Common myeloid progenitor, CD34-positive (primary cell): Measurements from ENCODE around the gene DBN1.

Source experiments
- CTCF ChIA-PET: fragments of 350-600 bp; sonication (Branson Sonifier 250); formaldehyde crosslinking; loops from one replicate; lab custom pipeline; 2021; ENCODE audit warnings: antibody characterized with exemption; lab: Charles Lee
- POLR2A ChIA-PET: fragments of 350-600 bp; sonication (Branson Sonifier 250); formaldehyde crosslinking; loops from one replicate; lab custom pipeline; 2021; ENCODE audit warnings: antibody characterized with exemption; lab: Charles Lee
- DNase-seq, 3 donors: peaks; one replicate each; pipeline versions ENCODE4 v3.0.0 to v3.0.0-alpha.2; 2013
- H3K27ac ChIP-seq, 2 experiments: 1 replicate in 1 of 2; 2 replicates in 1 of 2; pipeline ENCODE4 v1.7.0; 2013; ENCODE audit warnings: inconsistent platforms in 2 of 2, low read length in 2 of 2, mild to moderate bottlenecking in 2 of 2, low read depth in 1 of 2, moderate library complexity in 1 of 2; ENCODE audit not compliant: severe bottlenecking in 2 of 2, insufficient read depth in 1 of 2, poor library complexity in 1 of 2
- H3K27me3 ChIP-seq, 5 experiments: replicated peaks in 2 of 5; 1 replicate in 3 of 5; 2 replicates in 2 of 5; pipeline versions ENCODE4 v1.6.1 to v1.7.0; 2013; ENCODE audit warnings: low read length in 4 of 5, mild to moderate bottlenecking in 2 of 5, moderate library complexity in 2 of 5, inconsistent platforms in 1 of 5; ENCODE audit not compliant: insufficient read depth in 5 of 5, control insufficient read depth in 4 of 5
- H3K36me3 ChIP-seq, 4 experiments: 1 replicate in 2 of 4; 2 replicates in 2 of 4; pipeline versions ENCODE4 v1.6.1 to v1.7.0; 2013; ENCODE audit warnings: low read length in 3 of 4, control low read depth in 1 of 4, mild to moderate bottlenecking in 1 of 4; ENCODE audit not compliant: control insufficient read depth in 4 of 4, insufficient read depth in 4 of 4
- H3K4me1 ChIP-seq, 4 experiments: 1 replicate in 3 of 4; 2 replicates in 1 of 4; pipeline versions ENCODE4 v1.6.1 to v1.7.1; 2013; ENCODE audit warnings: low read length in 3 of 4, mild to moderate bottlenecking in 3 of 4, control low read depth in 1 of 4, inconsistent platforms in 1 of 4, moderate library complexity in 1 of 4; ENCODE audit not compliant: control insufficient read depth in 4 of 4, insufficient read depth in 4 of 4; ENCODE audit errors: control extremely low read depth in 1 of 4
- H3K4me3 ChIP-seq, 7 experiments: 1 replicate in 4 of 7; 2 replicates in 3 of 7; pipeline versions ENCODE4 v1.5.1 to v1.7.0; 2013; ENCODE audit warnings: mild to moderate bottlenecking in 7 of 7, low read length in 6 of 7, moderate library complexity in 6 of 7, inconsistent platforms in 2 of 7, low read depth in 2 of 7, control low read depth in 1 of 7; ENCODE audit not compliant: insufficient read depth in 4 of 7, control insufficient read depth in 1 of 7; ENCODE audit errors: extremely low read depth in 1 of 7
- H3K9me3 ChIP-seq, 5 experiments: 1 replicate in 4 of 5; 2 replicates in 1 of 5; pipeline versions ENCODE4 v1.6.1 to v1.7.1; 2013; ENCODE audit warnings: low read length in 4 of 5, mild to moderate bottlenecking in 2 of 5, inconsistent platforms in 1 of 5, low read depth in 1 of 5, moderate library complexity in 1 of 5; ENCODE audit not compliant: control insufficient read depth in 4 of 5, insufficient read depth in 2 of 5; ENCODE audit errors: control extremely low read depth in 1 of 5
- WGBS: methylation state at CpG from one replicate; pipeline ENCODE4 v1.1.5; 2013; ENCODE audit not compliant: insufficient coverage; 5-methylcytosine and 5-hydroxymethylcytosine counted together

Gene DBN1

DNA sequence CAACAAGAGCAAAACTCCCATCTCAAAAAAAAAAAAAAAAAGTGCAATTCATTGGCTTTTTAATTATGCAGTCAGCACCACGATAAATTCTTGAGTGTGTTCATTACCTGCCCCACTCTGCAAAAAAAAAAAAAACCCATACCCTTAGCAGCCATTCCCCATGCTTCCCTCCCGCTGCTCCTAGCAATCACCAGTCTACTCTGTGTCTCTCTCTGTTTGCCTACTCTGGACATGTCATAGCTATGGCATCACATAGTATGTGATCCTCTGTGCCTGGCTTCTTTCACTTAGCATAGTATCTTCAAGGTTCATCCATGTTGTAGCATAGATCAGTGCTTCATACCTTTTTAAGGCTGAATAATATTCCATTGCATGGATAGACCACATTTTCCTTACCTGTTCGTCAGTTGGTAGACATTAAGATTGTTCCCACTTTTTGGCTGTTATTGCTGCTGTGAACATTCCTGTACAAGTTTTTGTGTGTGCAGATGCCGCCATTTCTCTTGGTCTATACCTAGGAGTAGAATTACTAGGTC, 33.8 kb downstream of the DBN1 start:
- CTCF ChIA-PET = interaction anchor here (0.8 to 26.2 kb wide), 5 partner anchors 11 to 49 kb away, joined by 3 to 509 read pairs (median 104); partner anchors contain the start of genes F12, GRK6 and PFN3

DNA sequence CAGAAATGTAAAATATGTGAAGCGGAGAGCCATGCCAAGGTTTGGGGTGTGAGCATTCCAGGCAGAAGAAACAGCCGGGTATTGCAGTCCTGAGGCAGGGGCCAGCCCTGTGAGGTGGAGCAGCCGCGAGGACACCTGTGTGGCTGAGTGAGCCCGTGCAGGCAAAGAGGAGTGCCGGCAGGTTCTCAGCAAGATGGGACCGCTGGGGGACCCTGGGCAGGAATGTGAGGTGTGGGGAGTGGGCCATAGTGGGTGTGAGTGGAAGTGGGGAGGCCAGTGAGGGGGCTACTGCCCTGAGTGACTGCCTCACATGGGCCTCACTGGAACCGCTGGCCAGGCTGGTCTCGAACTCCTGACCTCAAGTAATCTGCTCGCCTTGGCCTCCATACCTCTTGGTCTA, 35.0 kb downstream of the DBN1 start:
- Histone ChIP-seq H3K4me3 (no peak overlapping the region), H3K4me1 (no peaks in the 10 kb centered on the region), H3K27ac (no peak overlapping the region), H3K36me3 (peaks cover 19 to 94% (median 77%) of the 10 kb centered on the region in 4 experiments), H3K9me3 (no peaks in the 10 kb centered on the region), H3K27me3 (no peaks in the 10 kb centered on the region)
- 96% methylated on average over 8 of the region's 10 CpGs for whole genome bisulfite sequencing
- ChIA-PET CTCF (interaction anchor here (12.1 to 26.2 kb wide), 3 partner anchors 15 to 35 kb away, joined by 104 to 509 read pairs (median 387); partner anchors contain the start of genes F12, GRK6 and PFN3), POLR2A (interaction anchor here (2.6 kb wide), 1 partner anchor 9 kb away, joined by 8 read pairs; no protein-coding TSS in a partner anchor)
- DNase-seq = no peak

More for the DNA sequence above, 33.8 kb downstream of the DBN1 start:
- Histone ChIP-seq H3K36me3 (peaks cover 19 to 87% (median 67%) of the 10 kb centered on the region in 4 experiments), H3K27ac (no peak overlapping the region), H3K27me3 (no peaks in the 10 kb centered on the region), H3K4me1 (peaks cover 0 to 2% (median 0%) of the 10 kb centered on the region in 4 experiments), H3K4me3 (no peak overlapping the region), H3K9me3 (no peaks in the 10 kb centered on the region)
- no peak for DNase-seq
- WGBS = 100% methylated on average over 2 of the region's 4 CpGs
- POLR2A ChIA-PET = interaction anchor here (2.6 kb wide), 1 partner anchor 11 kb away, joined by 8 read pairs; no protein-coding TSS in a partner anchor

DNA sequence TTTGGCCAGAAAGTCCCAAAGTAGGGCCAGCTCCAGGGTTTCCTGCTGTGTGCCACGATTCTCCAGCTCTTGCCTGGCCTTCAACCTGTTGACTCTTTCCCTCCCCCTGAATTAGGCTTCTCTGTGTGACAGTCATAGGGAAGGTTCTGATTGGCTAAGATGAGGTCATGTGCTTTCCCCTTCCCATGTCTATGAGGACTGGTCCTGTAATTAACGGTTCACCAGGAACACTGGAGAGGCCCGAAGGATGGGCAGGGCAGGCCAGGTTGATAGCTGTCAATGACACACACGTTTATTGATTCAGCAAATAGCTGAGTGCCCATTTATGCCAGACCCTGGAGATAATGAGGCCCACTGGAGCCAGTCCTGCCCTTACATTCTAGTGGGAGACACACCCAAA, 35.8 kb downstream of the DBN1 start:
- ChIA-PET POLR2A (interaction anchor here (1.3 kb wide), 1 partner anchor 33 kb away, joined by 4 read pairs; no protein-coding TSS in a partner anchor), CTCF (interaction anchor here (1.1 to 26.2 kb wide), 8 partner anchors 10 to 61 kb away, joined by 3 to 509 read pairs (median 4); partner anchors contain the start of genes F12 and PFN3)
- Histone ChIP-seq H3K4me3 (no peak overlapping the region), H3K36me3 (peaks cover 19 to 94% (median 82%) of the 10 kb centered on the region in 4 experiments), H3K9me3 (no peaks in the 10 kb centered on the region), H3K27ac (no peak overlapping the region), H3K27me3 (no peaks in the 10 kb centered on the region), H3K4me1 (peaks cover 0 to 5% (median 3%) of the 10 kb centered on the region in 4 experiments)
- 91% methylated on average over 4 of the region's 4 CpGs for WGBS
- no peak for DNase-seq

GRCh38 chr5:177435847-177436536, 37.4 kb downstream of the DBN1 start:
- 96% methylated on average over 32 of the region's 37 CpGs for WGBS
- no peaks in the 10 kb centered on the region for H3K27me3 ChIP-seq
- no peak for DNase-seq
- peaks cover 19 to 95% (median 78%) of the 10 kb centered on the region in 4 experiments for H3K36me3 ChIP-seq
- no peak overlapping the region for H3K27ac ChIP-seq
- POLR2A ChIA-PET = no interaction called here
- peaks cover 2 to 21% (median 19%) of the 10 kb centered on the region in 4 experiments for H3K4me1 ChIP-seq
- no peak overlapping the region for H3K4me3 ChIP-seq
- H3K9me3 ChIP-seq = no peaks in the 10 kb centered on the region
- CTCF ChIA-PET = interaction anchor here (1.5 to 26.2 kb wide), 4 partner anchors 12 to 46 kb away, joined by 3 to 509 read pairs (median 54); partner anchors contain the start of genes F12 and PFN3

DNA sequence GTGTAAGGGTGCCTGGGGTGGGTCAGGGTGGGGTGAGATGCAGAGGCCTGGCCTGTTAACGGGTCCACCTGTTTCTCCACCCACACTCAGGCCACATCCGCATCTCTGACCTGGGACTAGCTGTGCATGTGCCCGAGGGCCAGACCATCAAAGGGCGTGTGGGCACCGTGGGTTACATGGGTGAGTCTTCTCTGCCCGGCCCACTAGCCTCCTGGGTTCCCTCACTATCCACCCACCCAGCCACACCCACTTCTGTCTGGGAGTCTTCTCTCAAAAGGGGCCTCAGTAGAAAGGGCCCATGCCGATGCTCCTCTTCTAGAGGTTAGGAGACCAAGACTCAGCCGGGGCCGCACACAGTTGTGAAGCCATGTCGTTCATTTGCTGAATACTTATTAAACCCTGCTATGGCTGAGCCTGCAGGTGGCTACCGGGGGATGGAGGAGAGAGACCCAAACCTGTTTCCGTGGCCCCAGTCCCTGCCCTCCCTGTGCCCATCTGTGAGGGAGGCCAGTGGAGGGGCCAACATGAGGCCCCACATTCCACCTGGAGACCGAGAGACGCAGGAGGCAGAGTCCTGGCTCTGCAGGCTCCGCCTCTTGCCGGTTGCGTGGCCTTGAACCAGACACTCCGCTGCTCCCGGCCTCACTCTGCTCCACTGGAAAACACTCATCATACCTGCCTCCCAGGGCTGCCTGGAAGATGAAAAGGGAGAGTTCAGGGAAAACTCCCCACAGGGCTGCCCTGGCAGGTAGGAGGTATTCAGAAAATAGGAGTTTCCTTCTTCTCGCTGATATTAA, 38.3 kb downstream of the DBN1 start:
- H3K9me3 ChIP-seq = no peaks in the 10 kb centered on the region
- CTCF ChIA-PET = interaction anchor here (23.1 to 23.4 kb wide), 2 partner anchors 13 to 27 kb away, joined by 337 to 387 read pairs; partner anchors contain the start of genes F12, PFN3 and PRR7
- 94% methylated on average over 8 of the region's 20 CpGs for WGBS
- H3K27ac ChIP-seq = no peak overlapping the region
- H3K36me3 ChIP-seq = peaks cover 19 to 95% (median 74%) of the 10 kb centered on the region in 4 experiments
- H3K4me3 ChIP-seq = no peak overlapping the region
- no peak for DNase-seq
- no peaks in the 10 kb centered on the region for H3K27me3 ChIP-seq
- peaks cover 2 to 30% (median 28%) of the 10 kb centered on the region in 4 experiments for H3K4me1 ChIP-seq
- POLR2A ChIA-PET = no interaction called here

- Histone ChIP-seq H3K4me3 (no peak overlapping the region), H3K9me3 (no peaks in the 10 kb centered on the region), H3K27ac (no peak overlapping the region), H3K27me3 (no peaks in the 10 kb centered on the region), H3K4me1 (peaks cover 8 to 37% (median 35%) of the 10 kb centered on the region in 4 experiments), H3K36me3 (peaks cover 19 to 88% (median 69%) of the 10 kb centered on the region in 4 experiments)
- ChIA-PET CTCF (interaction anchor here (23.1 to 23.4 kb wide), 2 partner anchors 14 to 26 kb away, joined by 337 to 387 read pairs; partner anchors contain the start of genes F12, PFN3 and PRR7), POLR2A (no interaction called here)
- no peak for DNase-seq
- 98% methylated on average over 7 of the region's 8 CpGs for WGBS
These were observed 39.0 kb downstream of the DBN1 start for GRCh38 chr5:177434437-177434836.
